A673 (cell line): ENCODE data around the gene LCLAT1.

Experiments used
- EZH2 ChIP-seq: fragments of 200-600 bp; sonication (generic); IDR thresholded peaks from 2 replicates; pipeline ENCODE4 v1.6.1; 2017; ENCODE audit warnings: borderline replicate concordance, low read depth, mild to moderate bottlenecking, mixed read lengths, antibody characterized with exemption, low read length; ENCODE audit not compliant: poor library complexity, severe bottlenecking
- TF ChIP-seq, protein P1 (sequence below): fragments of 300-800, 200-600 bp; sonication (generic); conservative IDR thresholded peaks from 2 replicates; pipeline ENCODE4 v1.5.1; 2017; ENCODE audit warnings: low read depth, mild to moderate bottlenecking, antibody characterized with exemption, low read length, moderate library complexity, mixed read lengths

- TF ChIP-seq, protein P1, sequence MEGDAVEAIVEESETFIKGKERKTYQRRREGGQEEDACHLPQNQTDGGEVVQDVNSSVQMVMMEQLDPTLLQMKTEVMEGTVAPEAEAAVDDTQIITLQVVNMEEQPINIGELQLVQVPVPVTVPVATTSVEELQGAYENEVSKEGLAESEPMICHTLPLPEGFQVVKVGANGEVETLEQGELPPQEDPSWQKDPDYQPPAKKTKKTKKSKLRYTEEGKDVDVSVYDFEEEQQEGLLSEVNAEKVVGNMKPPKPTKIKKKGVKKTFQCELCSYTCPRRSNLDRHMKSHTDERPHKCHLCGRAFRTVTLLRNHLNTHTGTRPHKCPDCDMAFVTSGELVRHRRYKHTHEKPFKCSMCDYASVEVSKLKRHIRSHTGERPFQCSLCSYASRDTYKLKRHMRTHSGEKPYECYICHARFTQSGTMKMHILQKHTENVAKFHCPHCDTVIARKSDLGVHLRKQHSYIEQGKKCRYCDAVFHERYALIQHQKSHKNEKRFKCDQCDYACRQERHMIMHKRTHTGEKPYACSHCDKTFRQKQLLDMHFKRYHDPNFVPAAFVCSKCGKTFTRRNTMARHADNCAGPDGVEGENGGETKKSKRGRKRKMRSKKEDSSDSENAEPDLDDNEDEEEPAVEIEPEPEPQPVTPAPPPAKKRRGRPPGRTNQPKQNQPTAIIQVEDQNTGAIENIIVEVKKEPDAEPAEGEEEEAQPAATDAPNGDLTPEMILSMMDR = no peak
- TF ChIP-seq EZH2 = no peak
Observed at GRCh38 chr2:30406853-30407252, 40.2 kb upstream of the LCLAT1 start.
